ENCODE measurements around the gene GRIN2A.

Gene GRIN2A

GRCh38 chr16:10033556-10033955, 148.7 kb downstream of the GRIN2A start:
- no peak for DNase-seq (ENCODE audit: low read depth in 3 of 3)

GRCh38 chr16:10031955-10032354, 150.3 kb downstream of the GRIN2A start:
- DNase-seq (ENCODE audit: low read depth in 3 of 3): no peak

- DNase-seq (ENCODE audit: low read depth in 3 of 3): no peak
These were observed 150.8 kb downstream of the GRIN2A start for GRCh38 chr16:10031473-10031872.

GRCh38 chr16:10028644-10029043, 153.6 kb downstream of the GRIN2A start:
- no peak for DNase-seq (ENCODE audit: low read depth in 3 of 3)

DNA sequence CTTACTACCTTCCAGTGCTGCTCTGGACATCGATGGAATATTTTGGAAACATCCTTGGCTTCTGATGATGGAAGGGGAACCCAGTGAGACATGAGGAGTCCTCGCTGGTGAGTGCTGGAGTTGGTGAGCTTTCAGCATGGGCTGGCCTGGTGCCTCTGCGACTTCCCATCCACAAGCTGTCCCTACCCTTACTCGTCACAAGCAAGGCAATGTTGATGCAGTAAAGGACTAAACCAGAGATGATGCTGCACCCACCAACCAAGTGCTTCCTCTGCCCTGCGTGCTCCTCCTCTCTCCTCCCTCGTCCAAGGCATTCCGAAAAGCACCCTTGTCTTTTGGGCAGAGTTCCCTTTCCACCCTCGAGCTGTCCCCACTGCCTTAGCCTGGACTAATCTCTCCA, 154.7 kb downstream of the GRIN2A start:
- DNase-seq (ENCODE audit: low read depth in 3 of 3): no peak

GRCh38 chr16:10026593-10026992, 155.6 kb downstream of the GRIN2A start:
- no peak for DNase-seq (ENCODE audit: low read depth in 3 of 3)

GRCh38 chr16:10022098-10022497, 160.1 kb downstream of the GRIN2A start:
- no peak for DNase-seq (ENCODE audit: low read depth in 3 of 3)

GRCh38 chr16:10020866-10021265, 161.4 kb downstream of the GRIN2A start:
- DNase-seq (ENCODE audit: low read depth in 3 of 3): no peak

GRCh38 chr16:10016752-10017151, 165.5 kb downstream of the GRIN2A start:
- no peak for DNase-seq (ENCODE audit: low read depth in 3 of 3)

DNA sequence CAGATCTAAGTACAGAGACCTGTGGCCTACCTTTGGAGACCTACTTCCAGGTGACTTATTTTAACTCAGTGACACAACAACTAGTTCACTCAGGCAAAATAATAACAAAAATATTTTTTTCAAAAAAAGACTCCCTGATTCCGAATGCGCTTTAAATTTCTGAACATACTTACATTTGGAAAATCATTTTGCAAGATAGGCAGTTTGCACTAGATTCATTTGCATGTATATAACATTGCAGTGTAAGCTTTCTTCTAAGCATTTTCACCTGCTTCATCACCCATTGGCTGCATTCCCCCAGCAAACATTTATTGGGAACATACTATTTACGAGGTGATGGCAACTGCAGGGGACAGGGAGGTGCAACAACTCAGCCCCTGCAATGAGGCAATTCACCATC, 166.8 kb downstream of the GRIN2A start:
- DNase-seq (ENCODE audit: low read depth in 3 of 3): no peak

DNA sequence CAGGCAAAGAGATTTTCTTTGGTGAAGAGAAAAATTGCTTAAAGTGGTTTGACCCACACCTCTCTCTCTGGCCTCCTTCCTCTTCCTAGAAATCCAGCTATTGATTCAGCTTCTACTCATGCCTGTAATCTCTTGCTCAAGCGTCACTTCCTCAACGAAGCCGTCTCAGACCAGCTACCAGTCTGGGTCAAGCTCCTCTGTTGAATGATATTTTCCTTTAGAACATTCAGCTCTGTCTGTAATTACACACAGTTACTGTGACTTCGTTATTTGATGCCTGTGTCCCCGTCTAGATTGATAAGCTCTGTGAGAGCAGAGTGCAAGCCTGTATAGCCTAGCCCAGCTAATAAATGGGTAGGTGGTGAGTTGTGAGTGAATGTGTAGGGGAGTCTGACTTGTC, 168.5 kb downstream of the GRIN2A start:
- no peak for DNase-seq (ENCODE audit: low read depth in 3 of 3)

GRCh38 chr16:10013364-10013763, 168.9 kb downstream of the GRIN2A start:
- no peak for DNase-seq (ENCODE audit: low read depth in 3 of 3)

DNA sequence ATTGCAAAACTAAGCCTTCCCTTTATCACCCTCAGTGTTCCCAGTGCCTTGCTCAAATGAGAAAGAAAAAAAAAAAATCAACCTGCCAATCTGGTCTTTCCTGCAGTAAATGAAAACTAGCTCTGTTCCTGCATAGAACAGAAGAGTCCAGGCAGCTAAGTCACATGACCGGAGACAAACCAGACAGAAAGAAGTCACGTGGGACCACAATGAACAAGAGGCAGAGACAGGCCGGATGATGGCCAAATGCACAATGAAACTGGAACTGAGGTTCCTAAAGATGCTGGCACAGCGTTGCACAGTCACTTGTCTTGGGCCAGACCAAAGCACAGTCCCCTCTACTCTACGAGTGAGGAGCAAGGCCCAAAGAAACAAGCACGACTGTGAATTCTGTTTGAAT, 172.5 kb downstream of the GRIN2A start:
- no peak for DNase-seq (ENCODE audit: low read depth in 3 of 3)

DNA sequence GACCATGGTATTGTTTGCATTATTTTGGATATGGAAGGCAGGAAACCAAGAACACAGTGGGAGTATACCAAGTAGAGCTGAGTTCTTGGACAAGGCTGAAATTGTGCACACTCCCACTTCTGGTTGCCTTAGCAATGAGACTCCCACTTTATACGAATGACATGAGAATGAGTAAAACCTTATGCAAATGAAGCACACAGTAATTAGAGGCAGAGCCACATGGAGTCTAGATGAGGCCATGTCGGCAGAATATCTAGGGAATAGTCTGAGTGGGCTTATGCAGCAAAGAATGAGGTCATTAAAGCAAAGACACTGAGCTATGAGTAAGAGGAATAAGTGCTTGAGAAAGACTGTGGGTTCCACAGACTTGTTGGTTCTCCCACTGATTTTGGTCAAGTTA, 178.7 kb downstream of the GRIN2A start:
- no peak for DNase-seq (ENCODE audit: low read depth in 3 of 3)

GRCh38 chr16:10001258-10001775, 180.9 kb downstream of the GRIN2A start:
- DNase-seq (ENCODE audit: low read depth in 3 of 3): no peak

DNA sequence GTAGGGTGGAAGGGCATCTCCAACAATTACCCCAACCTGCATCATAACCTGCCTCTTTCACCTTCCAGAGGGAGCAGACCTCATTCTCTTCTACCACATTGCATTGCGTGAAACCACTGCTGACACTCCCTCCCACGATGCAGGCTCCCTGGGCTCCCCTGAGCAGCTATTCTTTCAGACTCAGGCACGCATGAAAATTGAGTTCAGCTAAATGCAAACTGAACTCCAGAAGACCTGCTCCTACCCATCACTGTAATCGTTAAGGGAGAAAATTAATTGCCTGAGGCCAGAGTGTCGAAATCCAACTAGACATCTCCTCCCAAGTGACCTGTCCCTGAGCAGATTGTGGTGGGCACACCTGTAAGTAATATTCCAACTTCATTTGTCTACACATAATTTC, 186.0 kb downstream of the GRIN2A start:
- DNase-seq (ENCODE audit: low read depth in 3 of 3): no peak

DNA sequence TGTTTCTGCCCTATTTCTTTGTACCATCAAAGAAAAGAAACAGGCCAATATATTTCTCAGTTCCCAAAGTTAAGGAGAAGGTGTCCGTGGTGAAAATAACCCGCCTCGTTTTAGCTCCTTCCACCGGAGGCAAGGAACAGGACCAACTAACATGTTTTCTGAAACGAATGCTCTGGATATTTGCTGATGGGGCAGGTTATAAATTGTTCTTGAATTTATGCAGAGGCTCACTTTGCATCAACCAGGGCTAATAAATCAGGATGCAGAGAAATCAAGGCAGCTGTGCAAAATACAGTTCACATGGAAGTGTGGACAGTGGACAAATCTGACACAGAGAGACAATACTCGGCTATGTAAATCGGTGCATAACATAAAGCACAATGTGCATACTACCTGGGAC, 189.8 kb downstream of the GRIN2A start:
- DNase-seq (ENCODE audit: low read depth in 3 of 3): no peak

GRCh38 chr16:9980981-9981380, 201.2 kb downstream of the GRIN2A start:
- DNase-seq (ENCODE audit: low read depth in 3 of 3): no peak

- DNase-seq (ENCODE audit: low read depth in 3 of 3): no peak
These were observed 204.0 kb downstream of the GRIN2A start for GRCh38 chr16:9978160-9978725.

DNA sequence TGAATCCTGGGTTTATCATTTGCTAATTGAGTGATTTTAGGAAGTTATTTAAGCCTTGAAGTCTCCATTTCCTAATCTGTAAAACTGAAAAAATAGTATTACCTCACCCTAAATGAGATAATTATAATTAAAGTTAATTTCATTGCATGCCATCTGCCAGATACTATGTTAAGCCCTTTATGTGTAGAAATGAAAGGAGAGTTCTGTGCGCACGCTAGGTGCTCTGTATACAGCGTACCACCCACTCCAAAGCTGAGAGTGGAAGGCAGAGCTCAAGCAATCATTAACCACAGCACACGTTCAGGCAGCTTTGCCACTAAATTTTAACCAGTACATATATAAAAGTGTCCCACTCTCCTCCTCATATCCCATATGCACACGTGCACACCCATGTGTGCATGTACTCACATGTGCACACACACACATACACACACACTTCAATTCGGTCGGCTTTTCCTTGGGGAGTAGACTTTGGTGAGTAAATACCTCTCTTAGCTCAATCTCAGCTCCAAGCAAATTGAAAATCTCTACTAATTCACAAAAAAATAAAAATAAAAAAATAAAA, 204.8 kb downstream of the GRIN2A start:
- no peak for DNase-seq (ENCODE audit: low read depth in 3 of 3)

GRCh38 chr16:9976601-9977000, 205.6 kb downstream of the GRIN2A start:
- DNase-seq (ENCODE audit: low read depth in 3 of 3): no peak

DNA sequence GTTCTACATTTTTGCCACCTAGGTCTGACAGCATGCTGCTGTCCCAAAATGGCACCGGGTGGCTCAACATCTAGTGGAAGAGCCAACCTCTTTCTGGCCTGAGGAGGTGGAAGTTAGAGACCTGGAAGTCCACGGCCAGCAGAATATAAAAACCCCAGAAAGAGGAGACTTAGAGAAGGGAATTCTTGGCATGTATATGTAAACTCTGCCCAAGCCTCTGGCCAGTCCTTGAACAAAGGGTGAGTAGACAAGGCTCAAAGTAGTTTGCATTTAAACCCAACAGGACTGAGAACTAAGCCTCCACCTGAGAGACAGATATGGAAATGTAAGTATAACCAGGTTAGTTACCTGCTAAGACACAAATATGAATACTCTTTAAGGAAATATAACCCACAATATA, 210.3 kb downstream of the GRIN2A start:
- DNase-seq (ENCODE audit: low read depth in 3 of 3): no peak

DNA sequence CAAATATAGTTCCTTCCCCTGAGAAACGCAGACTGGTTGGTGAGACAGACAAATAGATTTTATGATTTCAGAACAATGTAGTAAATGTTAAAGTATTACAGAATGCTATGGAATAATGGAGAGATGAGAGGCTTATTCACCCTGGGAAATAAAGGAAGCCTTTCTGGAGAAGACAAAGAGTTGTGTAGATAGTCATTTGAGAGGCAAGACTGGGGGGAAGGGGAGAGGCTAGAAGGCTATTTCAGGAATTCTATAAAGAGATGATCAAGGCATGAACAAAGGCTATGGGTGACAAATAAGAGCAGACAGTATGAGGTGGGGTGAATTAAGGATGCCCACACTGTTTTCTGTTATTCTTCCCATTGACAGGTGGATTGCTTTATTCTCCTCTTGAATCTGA, 211.4 kb downstream of the GRIN2A start:
- no peak for DNase-seq (ENCODE audit: low read depth in 3 of 3)

DNA sequence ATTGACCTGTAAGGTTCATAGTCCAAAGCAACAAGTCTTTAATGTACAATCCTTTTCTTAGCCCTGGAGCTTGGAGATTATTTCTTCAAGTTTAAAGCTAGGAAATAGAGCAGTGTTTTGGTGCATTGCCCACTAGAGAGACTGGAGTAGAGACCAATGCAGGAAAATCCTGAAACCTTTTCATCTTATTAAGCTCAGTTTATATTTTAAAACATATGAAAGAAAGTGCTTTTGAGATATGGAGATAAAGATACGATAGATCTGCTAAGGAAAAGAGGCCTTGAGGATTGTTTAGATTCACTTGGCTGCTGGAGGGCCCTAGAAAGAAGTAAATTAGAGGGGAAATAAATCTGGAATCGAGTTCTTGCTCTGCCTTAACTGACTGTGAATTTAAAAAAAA, 212.0 kb downstream of the GRIN2A start:
- DNase-seq (ENCODE audit: low read depth in 3 of 3): no peak
